Suprapubic skin (tissue), 4 donors: ENCODE data around the gene TMEM126B. TPM values are rescaled to one million over a fixed set of nuclear protein-coding genes. Genes with fewer than 3 reads are reported as not detected.
"Not testable (repeated sequence)": the region's sequence is repeated elsewhere in the genome, so short reads cannot be mapped to it uniquely, and the experiment has no call there.

ENCODE experiments used
- DNase-seq, 2 donors: peaks; one replicate each; pipeline ENCODE4 v3.0.0-alpha.2; 2019; ENCODE audit warnings: low spot score in 2 of 2
- H3K27ac ChIP-seq: fragments of 200-600 bp; sonication (generic); one replicate; pipeline ENCODE4 v1.5.1; 2019
- H3K27me3 ChIP-seq: fragments of 200-600 bp; sonication (generic); one replicate; pipeline ENCODE4 v1.5.1; 2019
- H3K36me3 ChIP-seq: fragments of 200-600 bp; sonication (generic); one replicate; pipeline ENCODE4 v1.5.1; 2019
- H3K4me1 ChIP-seq: fragments of 200-600 bp; sonication (generic); one replicate; pipeline ENCODE4 v1.5.1; 2019
- H3K4me3 ChIP-seq: fragments of 200-600 bp; sonication (generic); one replicate; pipeline ENCODE4 v1.5.1; 2019; ENCODE audit warnings: mild to moderate bottlenecking
- H3K9me3 ChIP-seq: fragments of 200-600 bp; sonication (generic); one replicate; pipeline ENCODE4 v1.5.1; 2019
- CTCF ChIP-seq, 2 donors: fragments of 200-600 bp in 1 of 2; fragments of 450-650 bp in 1 of 2; sonication (generic) in 1 of 2; IDR thresholded peaks; one replicate each; pipeline ENCODE4 v1.5.1; 2016 to 2019; ENCODE audit warnings: antibody characterized with exemption in 2 of 2, mild to moderate bottlenecking in 1 of 2, moderate library complexity in 1 of 2
- EP300 ChIP-seq: sonication (generic); formaldehyde crosslinking; IDR thresholded peaks from one replicate; pipeline ENCODE4 v1.6.1; 2017; ENCODE audit warnings: antibody characterized with exemption
- POLR2A ChIP-seq, 2 donors: fragments of 450-650 bp; IDR thresholded peaks; one replicate each; pipeline ENCODE4 v1.6.1; 2017; ENCODE audit warnings: antibody characterized with exemption in 2 of 2, mild to moderate bottlenecking in 2 of 2, moderate library complexity in 2 of 2
- POLR2AphosphoS5 ChIP-seq, 3 donors: sonication (generic); formaldehyde crosslinking; IDR thresholded peaks; one replicate each; pipeline ENCODE4 v1.6.1; 2017; ENCODE audit warnings: antibody characterized with exemption in 3 of 3
- whole genome bisulfite sequencing: methylation state at CpG from one replicate; pipeline ENCODE4 v1.1.5; 2018; 5-methylcytosine and 5-hydroxymethylcytosine counted together
- total RNA-seq, 4 donors: library from RNA; depleted of rRNA; stranded (reverse); fragments of >200 nt; gene quantifications; one replicate each; pipeline ENCODE4 v1.1.0, GENCODE V29; 2016

The TMEM126B gene
- total RNA-seq, 4 donors from 2014 or later: 32.4 to 38.4 (median 34.8) TPM

DNA sequence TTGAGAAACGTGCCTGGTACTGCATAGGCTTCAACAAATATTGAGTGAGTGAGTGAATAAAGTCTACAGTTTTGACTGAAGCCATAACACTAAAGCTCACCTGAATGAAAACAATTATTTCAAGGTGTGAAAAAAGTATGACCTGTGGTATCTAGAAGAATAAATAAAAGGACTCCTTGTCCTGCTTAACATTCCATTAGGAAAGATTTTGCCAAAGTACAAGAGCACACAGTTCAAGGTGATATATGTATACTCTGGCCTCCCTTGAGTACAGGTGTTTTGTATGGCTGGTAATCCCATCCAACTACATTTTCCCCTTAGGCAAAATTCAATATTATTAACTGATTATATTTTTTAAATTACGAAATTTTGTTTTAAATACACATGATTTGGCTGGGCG, 38.3 kb downstream of the TMEM126B start:
- TF ChIP-seq EP300: no peak
- TF ChIP-seq POLR2A (IDR thresholded peaks at IDR 0.05): no peak
- TF ChIP-seq POLR2AphosphoS5 (IDR thresholded peaks at IDR 0.05): no peak
- no peak for TF ChIP-seq CTCF (IDR thresholded peaks at IDR 0.05)
- Histone ChIP-seq H3K27me3 (no peaks in the 10 kb centered on the region), H3K27ac (no peak overlapping the region), H3K4me1 (peaks cover 24% of the 10 kb centered on the region), H3K9me3 (no peaks in the 10 kb centered on the region), H3K36me3 (no peaks in the 10 kb centered on the region), H3K4me3 (no peak overlapping the region)
- no peak for DNase-seq
- WGBS: 81% methylated on average over 3 of the region's 3 CpGs

DNA sequence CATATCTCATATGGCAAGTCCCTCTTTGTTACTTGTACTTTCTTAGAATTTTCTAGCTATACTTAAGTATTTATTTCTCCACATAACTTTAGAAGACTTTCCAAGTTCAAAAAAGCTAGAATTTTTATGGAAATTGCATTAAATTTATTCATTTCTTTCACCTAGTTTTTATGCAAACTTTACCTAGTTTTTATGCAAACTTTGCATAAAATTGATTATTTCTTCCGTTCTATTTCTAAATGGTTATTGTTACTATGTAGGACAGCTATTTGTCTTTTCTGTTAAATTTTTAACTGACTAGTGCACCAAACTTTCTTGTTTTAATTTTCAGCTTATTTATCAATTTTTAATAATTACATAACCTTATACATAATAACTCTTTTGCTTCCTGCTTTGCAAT, 39.8 kb downstream of the TMEM126B start:
- H3K9me3 ChIP-seq: no peaks in the 10 kb centered on the region
- no peaks in the 10 kb centered on the region for H3K36me3 ChIP-seq
- no peak for DNase-seq
- no peaks in the 10 kb centered on the region for H3K27me3 ChIP-seq
- whole genome bisulfite sequencing: 91% methylated on average over 1 of the region's 1 CpG
- H3K4me3 ChIP-seq: no peak overlapping the region
- H3K4me1 ChIP-seq: peaks cover 10% of the 10 kb centered on the region
- H3K27ac ChIP-seq: no peak overlapping the region
- TF ChIP-seq POLR2A (IDR thresholded peaks at IDR 0.05) (no peak), EP300 (no peak), POLR2AphosphoS5 (IDR thresholded peaks at IDR 0.05) (no peak), CTCF (IDR thresholded peaks at IDR 0.05) (no peak)

DNA sequence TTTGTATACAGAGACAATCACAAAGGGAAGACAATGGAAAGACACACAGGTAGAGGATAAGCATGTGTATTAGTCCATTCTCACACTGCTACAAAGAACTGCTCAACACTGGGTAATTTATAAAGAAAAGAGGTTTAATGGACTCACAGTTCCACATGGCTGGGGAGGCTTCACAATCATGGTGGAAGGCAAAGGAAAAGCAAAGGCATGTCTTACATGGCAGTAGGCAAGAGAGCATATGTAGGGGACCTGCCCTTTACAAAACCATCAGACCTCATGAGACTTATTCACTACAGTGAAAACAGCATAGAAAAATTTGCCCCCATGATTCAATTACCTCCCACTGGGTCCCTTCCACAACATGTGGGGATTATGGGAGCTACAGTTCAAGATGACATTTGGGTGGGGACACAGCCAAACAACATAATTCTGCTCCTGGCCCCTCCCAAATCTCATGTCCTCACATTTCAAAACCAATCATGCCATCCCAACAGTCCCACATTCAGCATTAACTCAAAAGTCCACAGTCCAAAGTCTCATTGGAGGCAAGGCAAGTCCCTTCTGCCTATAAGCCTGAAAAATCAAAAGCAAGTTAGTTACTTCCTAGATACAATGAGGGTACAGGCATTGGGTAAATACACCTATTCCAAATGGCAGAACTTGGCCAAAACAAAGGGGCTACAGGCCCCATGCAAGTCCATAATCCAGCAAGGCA, 42.7 kb downstream of the TMEM126B start:
- not testable (repeated sequence) for H3K27ac ChIP-seq, H3K4me3 ChIP-seq, DNase-seq, H3K36me3 ChIP-seq, H3K27me3 ChIP-seq, H3K9me3 ChIP-seq, H3K4me1 ChIP-seq

DNA sequence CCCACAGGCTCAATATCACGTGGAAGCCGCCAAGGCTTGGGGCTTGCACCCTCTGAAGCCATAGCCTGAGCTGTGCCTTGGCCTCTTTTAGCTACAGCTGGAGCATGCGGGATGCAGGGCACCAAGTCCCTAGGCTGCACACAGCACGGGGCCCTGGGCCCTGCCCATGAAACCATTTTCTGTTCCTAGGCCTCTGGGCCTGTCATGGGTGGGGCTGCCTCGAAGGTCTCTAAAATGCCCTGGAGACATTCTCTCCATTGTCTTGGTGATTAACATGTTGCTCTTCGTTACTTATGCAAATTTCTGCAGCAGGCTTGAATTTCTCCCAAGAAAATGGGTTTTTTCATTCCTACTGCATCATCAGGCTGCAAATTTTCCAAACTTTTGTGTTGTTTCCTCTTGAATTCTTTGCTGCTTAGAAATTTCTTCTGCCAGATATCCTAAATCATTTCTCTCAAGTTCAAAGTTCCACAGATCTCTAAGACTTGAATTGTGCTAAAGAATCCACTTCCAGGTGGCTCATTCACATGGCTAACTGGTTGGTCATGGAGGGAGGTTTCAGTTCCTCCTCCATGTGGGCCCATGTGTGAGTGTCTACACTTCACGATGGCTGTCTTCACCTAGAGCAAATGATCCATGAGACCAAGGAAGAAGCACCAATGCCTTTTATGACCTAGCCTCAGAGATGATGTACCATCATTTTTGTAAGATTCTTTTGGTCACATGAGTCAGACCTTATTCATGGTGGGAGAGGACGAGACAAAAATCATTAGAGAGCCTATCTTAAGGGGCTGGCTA, 43.9 kb downstream of the TMEM126B start:
- no peak for DNase-seq
- Histone ChIP-seq H3K4me3 (no peak overlapping the region), H3K36me3 (no peaks in the 10 kb centered on the region), H3K9me3 (no peaks in the 10 kb centered on the region), H3K27me3 (no peaks in the 10 kb centered on the region), H3K27ac (no peak overlapping the region), H3K4me1 (no peaks in the 10 kb centered on the region)
- 87% methylated on average over 8 of the region's 8 CpGs for WGBS
- TF ChIP-seq CTCF (IDR thresholded peaks at IDR 0.05) (no peak), EP300 (no peak), POLR2AphosphoS5 (IDR thresholded peaks at IDR 0.05) (no peak), POLR2A (IDR thresholded peaks at IDR 0.05) (no peak)

- WGBS: 93% methylated on average over 3 of the region's 3 CpGs
These were observed 45.0 kb downstream of the TMEM126B start for GRCh38 chr11:85673393-85673792.

More at GRCh38 chr11:85673393-85673792, 45.0 kb downstream of the TMEM126B start:
- Histone ChIP-seq H3K4me1 (no peaks in the 10 kb centered on the region), H3K27me3 (no peaks in the 10 kb centered on the region), H3K4me3 (no peak overlapping the region), H3K27ac (no peak overlapping the region), H3K36me3 (no peaks in the 10 kb centered on the region), H3K9me3 (no peaks in the 10 kb centered on the region)
- DNase-seq: no peak
- TF ChIP-seq CTCF (IDR thresholded peaks at IDR 0.05) (no peak), POLR2AphosphoS5 (IDR thresholded peaks at IDR 0.05) (no peak), EP300 (no peak), POLR2A (IDR thresholded peaks at IDR 0.05) (no peak)
